HepG2 (cell line): Measurements from ENCODE around the gene RPL36AL. TPM values are rescaled to one million over a fixed set of nuclear protein-coding genes. Genes with fewer than 3 reads are reported as not detected.

Source experiments
- CHCHD3 ChIP-seq: sonication (generic); formaldehyde crosslinking; IDR thresholded peaks from 2 replicates; pipeline ENCODE4 v1.8.0; 2022; ENCODE audit warnings: mild to moderate bottlenecking, missing genetic modification reagents, moderate library complexity
- FOXA3 ChIP-seq: IDR thresholded peaks from 2 replicates; pipeline ENCODE4 v1.6.1; 2016; ENCODE audit warnings: missing genetic modification reagents, missing compliant biosample characterization
- GABPA ChIP-seq, 2 experiments: IDR thresholded peaks; 2 replicates each; pipeline ENCODE4 v1.6.1; 2011 to 2016; ENCODE audit warnings: low read depth in 2 of 2, low read length in 1 of 2, missing biosample characterization in 1 of 2, missing genetic modification characterization in 1 of 2
- HES4 ChIP-seq: sonication (generic); formaldehyde crosslinking; IDR thresholded peaks from 2 replicates; pipeline ENCODE4 v1.9.0; 2021; ENCODE audit warnings: mild to moderate bottlenecking, missing genetic modification reagents, borderline replicate concordance
- HIC2 ChIP-seq: sonication (generic); formaldehyde crosslinking; IDR thresholded peaks from 2 replicates; pipeline ENCODE4 v1.9.0; 2022; ENCODE audit warnings: low read depth, missing genetic modification reagents
- HNRNPK ChIP-seq: fragments of 200-400 bp; formaldehyde crosslinking; IDR thresholded peaks from 2 replicates; pipeline ENCODE4 v1.6.1; 2018; ENCODE audit warnings: low read length, low read depth, moderate library complexity, mild to moderate bottlenecking; ENCODE audit not compliant: poor library complexity, severe bottlenecking
- LRRFIP1 ChIP-seq: sonication (generic); formaldehyde crosslinking; conservative IDR thresholded peaks from 2 replicates; pipeline ENCODE4 v1.4.0; 2020; ENCODE audit warnings: missing genetic modification reagents
- MAZ ChIP-seq, 2 experiments: sonication (generic) in 1 of 2; formaldehyde crosslinking in 1 of 2; IDR thresholded peaks; 2 replicates each; pipeline versions ENCODE4 v1.5.0 to v1.6.1; 2012 to 2020; ENCODE audit warnings: low read depth in 2 of 2, mild to moderate bottlenecking in 2 of 2, borderline replicate concordance in 1 of 2, improper control_type of control experiment in 1 of 2, low read length in 1 of 2, missing genetic modification reagents in 1 of 2, moderate library complexity in 1 of 2
- MED1 ChIP-seq: sonication (generic); formaldehyde crosslinking; IDR thresholded peaks from 2 replicates; pipeline ENCODE4 v1.4.0; 2020; ENCODE audit warnings: missing genetic modification reagents
- MEIS1 ChIP-seq: sonication (generic); formaldehyde crosslinking; IDR thresholded peaks from 2 replicates; pipeline ENCODE4 v1.9.0; 2021; ENCODE audit warnings: mild to moderate bottlenecking, missing genetic modification reagents, moderate library complexity, borderline replicate concordance
- MTA1 ChIP-seq: sonication (generic); formaldehyde crosslinking; IDR thresholded peaks from 2 replicates; pipeline ENCODE4 v1.4.0; 2020; ENCODE audit warnings: missing genetic modification reagents, mild to moderate bottlenecking, borderline replicate concordance
- SAP130 ChIP-seq: IDR thresholded peaks from 2 replicates; pipeline ENCODE4 v1.6.1; 2016; ENCODE audit warnings: low read depth
- TFDP2 ChIP-seq: sonication (generic); formaldehyde crosslinking; IDR thresholded peaks from 2 replicates; pipeline ENCODE4 v1.4.0; 2020; ENCODE audit warnings: missing genetic modification reagents
- ZBTB20 ChIP-seq: sonication (generic); formaldehyde crosslinking; IDR thresholded peaks from 2 replicates; pipeline ENCODE4 v1.8.1; 2023; ENCODE audit warnings: missing genetic modification reagents, low read depth, mild to moderate bottlenecking, borderline replicate concordance
- ZNF10 ChIP-seq: sonication (generic); formaldehyde crosslinking; IDR thresholded peaks from 2 replicates; pipeline ENCODE4 v1.4.0; 2020; ENCODE audit warnings: mild to moderate bottlenecking, low read depth, missing genetic modification reagents, borderline replicate concordance
- polyA plus RNA-seq, 8 experiments: library from polyadenylated mRNA; depleted of rRNA in 3 of 8; stranded (reverse) in 7 of 8; unstranded in 1 of 8; fragments of >200 nt; fragmentation: Illumina TruSeq in 4 of 8; extraction: Trizol in 4 of 8; gene quantifications; 2 replicates each; pipeline versions ENCODE4 v1.2.1 to v1.2.3, GENCODE V29; 2011 to 2016; ENCODE audit warnings: low read depth in 4 of 8, missing spikeins in 1 of 8, mixed read lengths in 1 of 8; ENCODE audit not compliant: insufficient read depth in 1 of 8
- total RNA-seq, 5 experiments: library from RNA; depleted of rRNA; stranded (reverse); fragments of >200 nt; fragmentation: Illumina TruSeq; extraction: Trizol; gene quantifications; 2 replicates each; pipeline ENCODE4 v1.2.3, GENCODE V29; 2016; ENCODE audit warnings: low read depth in 1 of 5
- TF ChIP-seq, protein P1 (sequence below): IDR thresholded peaks from 2 replicates; pipeline ENCODE4 v1.6.1; 2012; ENCODE audit warnings: low read depth, low read length, improper control_type of control experiment
- TF ChIP-seq, protein P2 (sequence below): IDR thresholded peaks from 2 replicates; pipeline ENCODE4 v1.6.1; 2016; ENCODE audit warnings: mild to moderate bottlenecking

Gene RPL36AL
- total and polyA plus RNA-seq, 2 of the 13 experiments (the other 11 are each of a cell fraction or from before 2014, with no cell fraction given): 90.0 to 294 TPM

GRCh38 chr14:49585803-49586672 is 34.4 kb downstream of the RPL36AL start, which contains the start of gene RPS29 (continued):
- TF ChIP-seq, protein P1, sequence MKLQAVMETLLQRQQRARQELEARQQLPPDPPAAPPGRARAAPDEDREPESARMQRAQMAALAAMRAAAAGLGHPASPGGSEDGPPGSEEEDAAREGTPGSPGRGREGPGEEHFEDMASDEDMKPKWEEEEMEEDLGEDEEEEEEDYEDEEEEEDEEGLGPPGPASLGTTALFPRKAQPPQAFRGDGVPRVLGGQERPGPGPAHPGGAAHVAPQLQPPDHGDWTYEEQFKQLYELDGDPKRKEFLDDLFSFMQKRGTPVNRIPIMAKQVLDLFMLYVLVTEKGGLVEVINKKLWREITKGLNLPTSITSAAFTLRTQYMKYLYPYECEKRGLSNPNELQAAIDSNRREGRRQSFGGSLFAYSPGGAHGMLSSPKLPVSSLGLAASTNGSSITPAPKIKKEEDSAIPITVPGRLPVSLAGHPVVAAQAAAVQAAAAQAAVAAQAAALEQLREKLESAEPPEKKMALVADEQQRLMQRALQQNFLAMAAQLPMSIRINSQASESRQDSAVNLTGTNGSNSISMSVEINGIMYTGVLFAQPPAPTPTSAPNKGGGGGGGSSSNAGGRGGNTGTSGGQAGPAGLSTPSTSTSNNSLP: no peak
- TF ChIP-seq HIC2 (CRISPR knock-in tag): no peak
- TF ChIP-seq MEIS1 (CRISPR knock-in tag): no peak
- TF ChIP-seq TFDP2: 0 out of 2 replicates have a peak, but pooled peaks have one; percentile 12
- peak; percentile 82 for TF ChIP-seq MED1
- no peak for TF ChIP-seq CHCHD3 (CRISPR knock-in tag)
- no peak for TF ChIP-seq LRRFIP1 (CRISPR knock-in tag)
- 0 out of 2 replicates have a peak, but pooled peaks have one; percentile 15 for TF ChIP-seq ZBTB20
- TF ChIP-seq MAZ (IDR thresholded peaks at IDR 0.05; ENCODE audit: borderline replicate concordance, low read depth, low read length): no peak
- TF ChIP-seq MAZ (CRISPR knock-in tag; IDR thresholded peaks at IDR 0.05; ENCODE audit: low read depth): peak; percentile 70
- peak; percentile 71 for TF ChIP-seq SAP130
- TF ChIP-seq FOXA3 (CRISPR knock-in tag): no peak
- TF ChIP-seq MTA1 (CRISPR knock-in tag): peak; percentile 73; the same call in 1 of the 2 replicates
- TF ChIP-seq ZNF10 (CRISPR knock-in tag): no peak
- TF ChIP-seq, protein P2, sequence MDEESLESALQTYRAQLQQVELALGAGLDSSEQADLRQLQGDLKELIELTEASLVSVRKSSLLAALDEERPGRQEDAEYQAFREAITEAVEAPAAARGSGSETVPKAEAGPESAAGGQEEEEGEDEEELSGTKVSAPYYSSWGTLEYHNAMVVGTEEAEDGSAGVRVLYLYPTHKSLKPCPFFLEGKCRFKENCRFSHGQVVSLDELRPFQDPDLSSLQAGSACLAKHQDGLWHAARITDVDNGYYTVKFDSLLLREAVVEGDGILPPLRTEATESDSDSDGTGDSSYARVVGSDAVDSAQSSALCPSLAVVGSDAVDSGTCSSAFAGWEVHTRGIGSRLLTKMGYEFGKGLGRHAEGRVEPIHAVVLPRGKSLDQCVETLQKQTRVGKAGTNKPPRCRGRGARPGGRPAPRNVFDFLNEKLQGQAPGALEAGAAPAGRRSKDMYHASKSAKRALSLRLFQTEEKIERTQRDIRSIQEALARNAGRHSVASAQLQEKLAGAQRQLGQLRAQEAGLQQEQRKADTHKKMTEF (CRISPR knock-in tag): peak; percentile 94
- TF ChIP-seq GABPA (IDR thresholded peaks at IDR 0.05; ENCODE audit: low read depth, low read length): no peak
- peak; percentile 44; the same call in 1 of the 2 replicates for TF ChIP-seq GABPA (CRISPR knock-in tag; IDR thresholded peaks at IDR 0.05; ENCODE audit: low read depth)
- no peak for TF ChIP-seq HNRNPK
- 0 out of 2 replicates have a peak, but pooled peaks have one; percentile 19 for TF ChIP-seq HES4 (CRISPR knock-in tag)
